ENCODE results near the gene BMAL1.

Gene BMAL1

DNA sequence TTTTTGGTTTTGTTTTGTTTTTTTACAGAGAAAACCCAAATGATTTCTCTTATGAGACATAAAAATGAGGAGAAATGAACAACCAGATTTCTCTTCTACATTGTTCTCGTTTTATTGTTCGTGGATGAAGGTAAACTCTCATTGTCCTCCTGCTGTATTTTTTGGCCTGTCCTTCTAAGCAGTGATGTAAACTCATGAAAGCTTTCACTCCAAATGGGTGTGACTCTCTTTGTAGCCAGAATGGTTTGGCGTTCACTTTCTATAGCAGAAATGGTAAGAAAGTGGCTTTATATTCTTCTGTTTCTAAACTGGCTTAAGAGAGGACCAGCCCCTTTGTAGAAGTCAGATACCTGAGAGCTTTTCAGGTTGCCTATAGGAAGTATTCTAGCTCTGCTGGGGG, 15.5 kb upstream of the BMAL1 start:
- no peak for DNase-seq

GRCh38 chr11:13268791-13269190, 8.8 kb upstream of the BMAL1 start:
- no peak for DNase-seq

GRCh38 chr11:13269775-13270174, 7.8 kb upstream of the BMAL1 start:
- no peak for DNase-seq

DNA sequence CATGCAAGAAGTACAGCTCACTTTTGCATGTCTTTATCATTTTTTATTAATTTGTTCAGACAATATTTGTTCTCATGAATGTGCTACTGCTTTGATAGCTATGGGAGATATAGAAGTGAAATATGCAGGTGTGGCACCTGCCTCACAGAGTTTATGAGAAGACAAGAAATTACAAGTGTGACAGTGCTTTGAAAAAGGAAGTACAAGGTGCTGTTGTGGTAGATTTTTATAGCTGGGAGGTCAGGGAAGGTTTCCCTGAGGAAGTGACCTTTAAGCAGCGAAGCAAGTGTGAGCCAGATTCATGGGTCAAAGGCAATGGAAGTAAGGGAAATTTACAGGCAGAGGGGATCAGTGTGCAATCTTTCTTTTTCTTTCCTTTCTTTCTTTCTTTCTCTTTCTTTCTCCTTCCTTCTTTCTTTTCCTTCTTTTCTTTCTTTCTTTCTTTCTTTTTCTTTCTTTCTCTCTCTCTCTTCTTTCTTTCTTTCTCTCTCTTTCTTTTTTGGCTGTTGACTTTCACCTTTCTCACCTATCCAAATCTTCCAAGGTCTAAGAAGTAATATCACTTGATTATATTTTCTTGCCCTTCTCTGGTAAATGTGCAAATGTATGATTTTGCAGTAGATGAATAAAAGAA, 6.4 kb upstream of the BMAL1 start:
- DNase-seq = no peak

DNA sequence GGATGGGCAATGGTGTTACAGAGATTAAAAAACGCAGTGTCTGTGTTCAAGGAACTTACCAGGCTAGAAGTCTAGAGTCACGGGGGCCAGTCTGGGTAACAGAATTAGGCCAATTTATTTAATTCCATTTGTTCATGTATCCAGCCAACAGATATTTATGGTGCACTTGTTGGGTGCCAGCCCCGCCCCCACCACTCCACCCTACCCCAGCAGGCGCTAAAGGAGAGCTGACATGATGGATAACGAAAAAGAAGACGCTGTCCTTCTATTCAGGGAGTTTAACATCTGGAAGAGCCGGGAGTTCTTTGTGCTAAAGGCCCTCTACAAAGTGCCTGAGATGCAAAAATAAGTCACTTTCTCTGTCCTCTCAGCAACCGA, 1.1 kb upstream of the BMAL1 start:
- no peak for DNase-seq

DNA sequence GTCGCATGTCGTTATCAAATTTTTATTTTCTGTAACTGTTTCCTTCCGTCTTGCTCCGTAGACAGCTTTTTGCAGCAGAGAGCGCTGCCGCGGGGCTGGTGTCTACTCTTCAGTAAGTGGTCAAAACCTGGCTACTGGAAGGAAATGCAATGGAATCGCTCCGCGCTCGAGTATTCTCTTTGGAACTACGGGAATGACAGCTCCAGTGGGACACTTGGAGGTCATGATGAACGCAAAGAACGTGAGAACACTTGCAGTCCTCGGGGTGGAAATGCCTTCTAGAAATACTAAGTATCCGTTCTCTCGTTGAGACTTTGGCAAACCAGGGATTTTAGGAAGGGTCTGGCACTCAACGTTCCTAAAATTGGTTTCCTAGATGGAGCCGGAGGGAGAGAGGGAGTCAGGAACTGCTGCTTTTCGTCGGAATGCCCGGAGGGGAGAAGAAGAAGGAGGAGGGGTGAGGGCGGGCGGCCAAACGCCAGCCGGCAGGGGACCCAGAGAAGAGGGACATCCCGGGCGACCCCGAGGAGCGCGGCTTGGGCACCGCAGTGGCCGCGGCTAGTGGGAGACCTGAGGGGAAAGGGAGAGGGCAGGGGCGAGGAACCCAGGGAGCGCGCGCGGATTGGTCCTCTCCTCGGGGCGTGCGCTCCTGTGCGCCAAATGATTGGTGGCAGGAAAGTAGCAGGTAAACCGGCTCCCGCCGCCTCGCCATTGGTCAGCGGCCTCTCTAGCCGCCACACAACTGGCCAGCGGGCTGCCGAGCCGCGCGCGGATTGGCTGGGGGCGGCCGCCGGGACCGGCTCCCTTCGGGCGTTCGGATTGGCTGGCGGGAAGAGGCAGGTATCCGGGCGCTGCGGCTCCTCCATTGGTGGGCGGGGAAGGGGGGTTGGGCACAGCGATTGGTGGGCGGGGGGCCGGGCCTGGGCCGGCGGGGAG, 490 bp upstream of the BMAL1 start:
- DNase-seq = peak; percentile 98

- DNase-seq = no peak
Measured at GRCh38 chr11:13278609-13279486, 1.3 kb downstream of the BMAL1 start.

- DNase-seq = no peak
Measured at GRCh38 chr11:13279487-13279834, 1.9 kb downstream of the BMAL1 start.

GRCh38 chr11:13280092-13280722, 2.6 kb downstream of the BMAL1 start:
- DNase-seq = no peak

DNA sequence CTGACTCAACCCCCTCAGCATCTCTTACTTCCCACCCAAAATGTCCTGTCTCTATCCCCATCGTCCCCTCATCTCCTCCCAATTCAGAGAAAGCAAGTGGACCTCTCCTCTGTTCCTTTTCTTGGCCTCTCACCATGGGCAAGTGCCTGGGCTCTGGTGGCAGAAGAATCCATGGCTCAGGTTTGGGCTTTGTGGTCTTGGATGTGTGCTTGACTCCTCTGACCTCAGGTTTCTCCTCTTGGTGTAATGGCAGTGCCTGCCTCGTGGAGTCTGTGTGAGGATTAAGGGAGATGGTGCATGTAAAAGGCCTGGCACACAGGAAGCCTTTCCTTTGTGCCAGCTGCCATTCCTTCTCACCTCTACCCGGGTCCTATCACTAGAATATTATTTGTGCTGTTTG, 3.2 kb downstream of the BMAL1 start:
- DNase-seq = no peak

- DNase-seq = no peak
Measured at GRCh38 chr11:13283636-13284035, 6.0 kb downstream of the BMAL1 start.

GRCh38 chr11:13284776-13285588, 7.4 kb downstream of the BMAL1 start:
- DNase-seq = peak; percentile 42

- DNase-seq = no peak
Measured at GRCh38 chr11:13286279-13286821, 8.8 kb downstream of the BMAL1 start.

GRCh38 chr11:13287036-13287435, 9.4 kb downstream of the BMAL1 start:
- DNase-seq = peak; percentile 69

GRCh38 chr11:13287681-13288080, 10.1 kb downstream of the BMAL1 start:
- no peak for DNase-seq

- DNase-seq = no peak
Measured at GRCh38 chr11:13288375-13289029, 10.9 kb downstream of the BMAL1 start.

- DNase-seq = no peak
Measured at GRCh38 chr11:13289081-13289480, 11.5 kb downstream of the BMAL1 start.

DNA sequence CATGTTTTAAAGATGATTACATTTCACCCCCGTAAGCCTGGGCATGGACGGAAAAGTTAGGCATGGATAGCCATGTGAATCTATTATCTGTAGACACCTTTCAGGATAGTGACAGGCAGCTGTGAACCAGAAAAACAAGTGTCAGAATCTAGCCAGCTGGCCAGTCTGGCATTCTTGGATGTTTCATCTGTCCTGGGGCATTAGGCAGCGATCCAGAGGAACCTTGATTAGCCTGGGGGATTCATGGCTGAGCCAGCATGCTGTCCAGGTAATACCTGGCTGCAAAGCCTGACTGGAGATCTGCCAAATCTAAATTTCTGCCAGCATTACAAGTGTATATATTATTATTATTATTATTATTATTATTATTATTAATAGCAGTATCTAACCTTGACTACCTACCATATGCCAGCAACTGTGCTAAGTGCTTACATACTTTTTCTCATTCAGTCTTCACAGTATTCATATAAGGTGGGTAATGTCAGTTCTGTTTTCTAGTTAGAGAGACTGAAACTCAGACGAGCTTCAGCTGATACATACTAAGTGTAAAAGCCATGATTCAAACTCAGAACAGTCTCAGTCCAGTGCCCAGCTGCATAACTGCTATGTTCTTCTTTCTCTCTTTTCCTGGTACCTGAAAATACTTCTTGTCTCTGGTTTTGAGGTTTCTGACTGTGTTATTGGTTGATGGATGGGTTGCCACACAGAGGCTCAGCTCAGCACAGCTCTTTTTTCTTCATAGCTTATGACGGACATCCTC, 12.8 kb downstream of the BMAL1 start:
- no peak for DNase-seq

- no peak for DNase-seq
Measured at GRCh38 chr11:13291361-13291760, 13.8 kb downstream of the BMAL1 start.

DNA sequence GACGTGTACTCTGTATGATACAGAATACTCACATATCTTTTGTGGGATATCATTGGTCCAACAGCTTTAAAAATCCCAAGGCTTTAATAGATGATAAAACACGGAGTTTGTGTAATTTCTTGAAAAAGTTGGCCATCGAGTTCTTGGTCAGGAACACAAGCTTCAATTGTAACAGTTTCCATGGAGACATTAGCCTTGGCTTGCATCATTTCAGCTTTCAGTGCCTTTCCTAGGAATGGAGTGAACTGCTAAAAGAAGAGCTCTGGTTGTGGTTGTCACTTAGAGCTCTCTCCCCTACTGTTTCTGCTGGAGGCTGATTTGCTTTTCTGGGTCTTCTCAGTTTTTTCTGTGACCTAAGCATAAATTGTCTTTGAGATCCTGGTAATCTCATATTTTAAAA, 14.2 kb downstream of the BMAL1 start:
- DNase-seq = no peak

DNA sequence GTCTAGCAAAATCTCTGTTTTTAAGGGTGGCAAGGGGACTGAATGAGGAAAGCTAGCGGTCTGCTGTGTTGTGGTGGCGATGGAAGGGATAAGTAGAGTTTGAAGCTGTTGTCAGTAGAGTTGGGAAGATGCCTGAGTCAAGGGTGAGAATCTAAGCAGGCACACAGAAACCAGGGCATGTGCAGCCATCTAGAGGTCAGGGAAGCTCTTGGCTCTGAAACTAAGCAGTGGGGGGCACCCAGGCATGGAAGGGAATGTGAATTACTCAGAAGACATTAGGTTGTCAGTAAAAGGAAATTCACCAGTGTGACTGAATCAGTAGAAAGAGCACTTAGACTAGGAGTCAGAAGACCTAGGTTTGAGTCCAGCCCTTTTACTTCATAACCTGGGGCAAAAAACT, 15.4 kb downstream of the BMAL1 start:
- no peak for DNase-seq
